ENCODE results near the gene PRAMEF1. TPM values are rescaled to one million over a fixed set of nuclear protein-coding genes. Genes with fewer than 3 reads are reported as not detected.

PRAMEF1 gene
- total and polyA plus RNA-seq, 2 of the 8 experiments (the other 6 are each of a cell fraction or from before 2014, with no cell fraction given): not detected

DNA sequence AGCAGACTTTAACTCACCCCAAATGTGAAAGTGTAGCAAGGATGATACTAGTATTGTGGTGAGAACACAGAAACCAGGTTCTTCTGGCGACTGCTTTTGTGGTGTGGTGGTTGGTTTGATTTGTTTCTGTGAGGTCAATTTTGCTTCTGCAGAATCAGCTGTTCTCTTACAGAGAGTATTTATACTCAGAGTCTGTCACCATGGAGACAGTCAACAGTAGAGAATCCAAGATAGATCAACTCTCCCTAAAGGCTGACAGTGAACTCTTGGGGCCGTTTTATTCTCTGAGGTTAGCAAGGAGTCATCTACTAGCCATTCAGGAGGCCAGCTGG lies 45.2 kb upstream of the PRAMEF1 start, which contains the start of gene CFAP107 (continued):
- TF ChIP-seq NRF1 (IDR thresholded peaks at IDR 0.05; ENCODE audit: low read depth, low read length) (no peak), SIX5 (IDR thresholded peaks at IDR 0.05; ENCODE audit: low read depth, low read length) (no peak), RBBP5 (IDR thresholded peaks at IDR 0.05; ENCODE audit: borderline replicate concordance, low read depth, low read length) (no peak), USF2 (IDR thresholded peaks at IDR 0.05; ENCODE audit: low read length) (no peak), KDM5A (IDR thresholded peaks at IDR 0.05; ENCODE audit: low read length) (no peak), TCF12 (IDR thresholded peaks at IDR 0.05; ENCODE audit: low read depth, low read length) (no peak), POU5F1 (IDR thresholded peaks at IDR 0.05; ENCODE audit: low read depth, low read length) (no peak)
